ENCODE data around the gene IQGAP3. TPM values are rescaled to one million over a fixed set of nuclear protein-coding genes. Genes with fewer than 3 reads are reported as not detected.
A peak's percentile ranks its signal among the peaks of the same experiment; 100 is the strongest.

Gene IQGAP3
- total RNA-seq, 1 donor from 2014 or later, result 0.16 TPM

DNA sequence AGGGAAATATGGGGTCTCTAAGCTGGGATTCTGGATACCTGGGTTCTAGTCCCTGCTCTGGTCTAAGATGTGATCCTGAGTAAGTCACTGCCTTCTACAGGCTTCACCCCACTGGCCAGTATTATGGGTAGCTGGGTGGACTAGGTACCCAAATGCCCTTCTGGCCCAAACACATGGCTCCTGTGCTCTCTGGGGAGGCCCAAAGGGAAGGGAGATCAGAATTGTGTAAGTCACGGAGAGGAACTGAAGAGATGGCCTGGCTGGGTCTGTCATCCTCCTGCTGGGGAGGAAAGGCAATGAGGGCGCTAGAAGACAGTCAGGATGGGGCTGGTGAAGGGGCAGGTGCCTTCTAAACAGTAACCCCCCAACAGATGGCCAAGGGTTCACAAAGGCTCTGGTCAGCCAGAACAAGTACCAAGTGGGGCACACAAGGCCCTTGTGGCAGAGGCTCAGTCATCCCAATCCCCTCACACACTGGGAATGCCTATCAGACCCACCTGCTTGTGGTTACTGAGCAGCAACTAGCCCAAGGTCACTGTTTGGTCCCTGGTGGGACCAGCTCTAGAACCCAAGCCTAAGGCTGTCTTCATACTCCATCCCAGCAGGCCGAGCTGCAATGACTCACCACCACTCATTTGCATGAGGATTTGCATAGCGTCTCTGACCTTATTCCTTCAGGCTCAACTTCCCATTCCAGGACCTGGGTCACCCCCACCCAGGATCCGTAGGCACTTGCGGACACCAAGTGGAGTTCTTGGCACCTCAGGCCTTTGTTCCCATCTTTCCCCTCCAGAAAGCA lies 81.0 kb downstream of the IQGAP3 start:
- DNase-seq (ENCODE audit: low spot score), result no peak
- intact Hi-C loops (cut with DNase I), result no loop called here

DNA sequence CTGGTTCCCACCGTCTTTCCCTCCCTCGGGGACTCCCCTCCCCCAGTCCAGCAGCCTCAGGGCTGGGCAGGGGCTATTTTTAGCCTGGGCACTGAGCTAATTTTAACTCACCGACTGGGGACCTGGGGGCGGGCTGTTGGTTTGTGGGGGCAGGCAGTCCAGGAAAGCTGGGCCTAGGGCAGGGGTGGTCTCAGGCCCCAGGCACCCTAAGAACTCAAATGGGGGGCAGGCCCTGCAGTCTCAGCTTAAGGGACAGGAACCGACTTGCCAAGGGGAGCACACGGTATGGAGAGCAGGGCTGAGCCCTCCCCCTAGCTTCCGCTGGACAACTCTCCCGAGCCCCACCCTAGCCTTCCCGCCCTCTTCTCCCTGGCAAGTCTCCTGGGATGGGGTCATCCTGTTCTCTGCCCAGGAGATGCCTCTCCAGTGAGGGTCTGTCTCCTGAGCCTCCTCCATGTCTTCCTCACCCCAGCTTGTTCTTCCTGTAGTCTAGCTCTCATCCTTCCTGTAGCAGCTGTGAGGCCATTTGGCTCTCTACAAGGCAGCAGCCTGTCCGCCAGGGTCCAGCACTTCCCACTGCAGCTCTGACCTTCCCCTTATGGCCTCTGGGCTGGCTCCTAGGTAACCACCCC lies 81.8 kb downstream of the IQGAP3 start:
- intact Hi-C loops (cut with DNase I), result no loop called here
- peak; percentile 84 for DNase-seq (ENCODE audit: low spot score)

DNA sequence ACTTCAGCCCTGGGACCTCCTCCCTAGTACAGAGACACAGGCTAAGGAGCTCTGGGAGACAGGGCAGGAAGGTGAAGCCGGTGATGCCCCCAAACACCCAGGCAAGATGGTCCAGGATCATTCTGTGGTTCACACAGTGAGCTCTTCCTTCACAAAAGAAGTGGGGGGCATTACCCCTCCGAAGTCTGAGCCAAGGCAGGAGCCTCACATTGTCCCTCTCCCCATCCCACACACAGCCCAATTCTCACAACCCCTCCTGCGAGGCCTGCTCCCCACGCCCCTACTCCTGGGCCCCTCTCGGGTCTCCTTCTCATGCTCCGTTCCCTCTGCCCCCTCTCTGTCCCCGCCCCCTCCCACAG lies 82.5 kb downstream of the IQGAP3 start:
- no peak for DNase-seq (ENCODE audit: low spot score)
- intact Hi-C loops (cut with DNase I), result no loop called here

DNA sequence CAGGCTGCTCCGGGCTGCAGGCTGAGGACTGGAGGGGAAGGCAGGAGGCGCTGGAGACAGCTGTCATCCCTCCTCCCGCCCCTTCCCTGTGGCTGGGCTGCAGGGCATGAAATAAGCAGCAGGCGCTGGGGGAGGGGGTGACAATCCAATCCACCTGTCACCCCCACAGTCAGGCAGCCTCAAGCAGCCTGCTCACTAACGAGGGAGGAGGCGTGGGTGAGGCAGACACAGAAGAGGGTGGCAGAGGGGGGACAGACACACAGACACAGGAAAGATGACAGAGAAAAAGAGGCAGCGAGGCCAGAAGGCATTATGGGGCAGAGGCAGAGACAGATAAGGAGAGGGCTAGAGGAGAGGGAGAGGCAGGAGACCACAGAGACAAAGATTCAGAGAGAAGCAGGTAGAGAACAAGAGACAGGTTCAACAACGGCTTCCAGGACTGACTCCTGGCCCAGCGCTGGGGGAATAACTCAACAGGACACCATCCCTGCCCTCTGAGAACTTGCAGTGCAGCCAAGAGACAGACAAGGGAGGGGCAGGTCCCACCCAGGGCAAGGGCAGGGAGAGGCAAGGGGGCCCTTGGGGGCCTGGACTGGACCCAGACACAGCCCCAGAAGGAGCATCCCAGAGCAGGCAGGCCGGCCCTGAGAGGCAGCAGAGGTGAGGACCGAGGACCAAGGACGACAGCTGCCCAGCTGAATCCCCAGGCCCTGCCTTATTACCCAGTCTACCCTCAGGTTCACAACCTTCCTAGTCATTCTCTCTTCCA lies 83.0 kb downstream of the IQGAP3 start:
- intact Hi-C loops (cut with DNase I), result no loop called here
- DNase-seq (ENCODE audit: low spot score), result peak; percentile 84

DNA sequence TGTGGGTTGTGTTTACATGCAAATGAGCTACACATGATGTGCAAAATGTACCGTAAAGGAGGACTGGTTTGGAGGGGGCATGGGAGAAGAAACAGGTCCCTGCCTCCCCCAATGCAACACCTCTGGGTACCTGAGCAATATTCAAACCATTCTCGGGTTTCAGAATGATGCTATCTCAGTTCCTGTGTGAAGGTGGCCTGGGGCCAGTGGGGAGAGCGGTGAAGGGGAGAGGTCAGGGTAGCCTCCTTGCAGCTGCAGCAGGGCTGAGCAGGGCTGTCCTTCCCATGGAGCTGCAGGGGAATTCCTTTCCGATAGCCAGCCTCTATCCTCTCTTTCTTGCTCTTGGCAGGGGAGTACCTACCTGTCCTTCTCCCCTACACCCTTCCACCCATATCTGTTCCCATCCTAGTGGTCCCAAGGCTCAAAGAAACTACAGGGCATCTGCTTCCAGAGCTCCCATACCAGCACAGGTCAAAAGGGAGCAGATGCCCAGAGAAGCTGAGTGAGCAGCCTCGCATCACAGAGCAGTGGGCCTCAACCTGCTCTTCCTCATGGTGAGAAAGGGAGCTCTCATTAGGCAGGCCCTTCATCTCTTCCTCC lies 83.7 kb downstream of the IQGAP3 start:
- intact Hi-C loops (cut with DNase I), result no loop called here
- no peak for DNase-seq (ENCODE audit: low spot score)

DNA sequence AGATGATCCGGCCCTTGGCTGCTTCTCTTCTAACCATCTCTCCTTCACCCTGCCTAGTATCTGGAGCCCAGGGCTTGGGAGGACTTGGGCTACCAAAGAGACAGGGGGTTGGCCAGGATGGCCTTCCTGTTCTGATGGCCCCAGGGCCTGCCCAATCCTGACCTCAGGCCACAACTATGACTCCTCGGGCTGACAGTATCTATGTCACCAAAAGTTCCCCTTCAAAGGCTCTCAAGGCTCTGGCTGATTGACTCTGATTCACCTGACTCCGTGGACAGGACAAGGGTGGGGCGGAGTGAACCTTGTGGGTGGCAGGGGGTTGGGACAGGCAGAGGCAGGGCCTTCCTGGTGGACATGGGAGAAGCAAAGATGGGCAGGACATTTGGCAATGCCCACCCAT lies 84.5 kb downstream of the IQGAP3 start:
- DNase-seq (ENCODE audit: low spot score), result no peak
- intact Hi-C loops (cut with DNase I), result no loop called here

DNA sequence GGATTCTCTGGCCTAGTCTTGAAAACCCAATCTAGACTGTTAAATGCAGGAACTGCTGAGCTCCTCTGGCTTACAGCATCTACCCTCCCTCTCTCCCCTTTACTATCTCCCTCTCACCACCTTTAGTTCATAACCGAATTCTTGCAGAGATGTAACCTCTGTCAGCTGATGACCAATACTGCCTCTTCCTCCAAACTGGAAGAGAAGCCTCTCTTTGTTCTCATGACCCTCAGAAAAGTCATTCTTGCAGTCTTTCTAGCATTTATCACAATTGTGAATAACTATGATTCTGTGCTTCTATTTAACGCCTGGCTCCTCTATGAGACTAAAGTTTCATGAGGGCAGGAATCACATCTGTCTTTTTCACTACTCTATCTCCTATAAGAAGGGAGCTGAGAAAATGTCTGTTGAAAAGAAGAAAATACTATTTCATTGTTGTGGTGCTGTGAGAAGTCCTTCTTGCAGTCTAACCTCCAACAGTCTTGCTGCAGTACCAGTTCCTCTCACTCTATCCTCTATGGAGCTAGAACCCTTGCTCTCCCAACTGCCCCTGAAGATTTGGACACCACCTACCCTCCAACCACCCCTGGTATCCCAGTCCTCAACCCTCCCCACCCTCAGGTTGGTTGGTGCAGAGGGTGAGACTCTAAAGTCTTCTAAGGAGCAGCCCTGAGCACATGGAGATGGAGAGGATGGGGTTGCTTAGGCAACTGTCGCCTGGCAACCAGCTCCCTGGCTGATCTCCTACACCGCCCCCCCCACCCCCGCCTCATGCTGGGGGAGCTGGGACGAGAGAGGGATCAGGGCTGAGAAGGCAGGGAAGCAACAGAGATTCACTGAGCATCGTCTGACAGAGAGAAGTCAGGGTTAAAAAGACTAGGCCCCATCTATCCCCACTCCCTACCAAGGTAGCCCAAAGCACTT lies 85.7 kb downstream of the IQGAP3 start:
- intact Hi-C loops (cut with DNase I), result no loop called here
- DNase-seq (ENCODE audit: low spot score), result no peak

DNA sequence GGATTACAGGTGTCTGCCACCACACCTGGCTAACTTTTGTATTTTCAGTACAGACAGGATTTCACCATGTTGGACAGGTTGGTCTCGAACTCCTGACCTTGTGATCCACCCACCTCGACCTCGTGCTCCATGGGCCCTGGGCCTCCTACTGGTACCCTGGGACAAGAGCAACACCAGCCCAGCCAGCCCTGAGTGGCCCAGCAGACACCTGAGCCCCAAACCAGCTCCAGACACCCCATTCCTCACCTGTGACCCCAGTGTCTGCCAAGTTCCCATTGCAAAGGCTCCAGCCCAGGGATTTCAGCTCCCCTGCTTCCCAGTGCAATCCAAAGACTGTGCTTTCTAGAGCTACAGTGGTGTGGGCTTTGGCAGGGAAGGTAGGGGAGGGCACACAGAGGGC lies 86.4 kb downstream of the IQGAP3 start:
- intact Hi-C loops (cut with DNase I), result no loop called here
- DNase-seq (ENCODE audit: low spot score), result no peak

DNA sequence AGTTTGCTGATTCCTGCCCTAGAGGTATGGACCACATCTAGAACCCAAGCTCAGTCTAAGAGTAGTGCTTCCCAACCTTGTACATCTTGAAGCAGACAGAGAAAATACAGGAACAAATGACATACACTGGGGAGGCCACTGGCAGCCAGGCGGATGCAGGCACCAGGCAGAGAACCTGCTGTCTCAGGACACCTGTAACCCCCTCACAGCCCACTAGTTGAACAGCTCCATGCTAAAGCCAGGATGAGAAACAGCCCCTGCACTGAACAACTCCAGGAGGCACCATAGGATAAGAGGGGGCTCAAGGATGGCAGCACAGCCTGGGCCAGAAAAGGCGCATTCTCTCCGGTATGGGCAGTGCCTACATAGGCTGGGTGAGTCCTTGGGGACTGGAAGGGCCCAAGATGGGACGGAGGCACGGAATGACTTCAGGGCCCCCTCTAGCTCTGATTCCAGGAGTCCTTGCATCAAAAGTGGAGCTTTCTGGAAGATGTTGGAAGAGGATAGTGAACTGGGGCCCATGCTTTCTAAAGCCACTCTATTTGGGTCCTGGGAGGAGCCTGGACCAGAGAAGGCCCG lies 87.8 kb downstream of the IQGAP3 start:
- intact Hi-C loops (cut with DNase I), result no loop called here
- DNase-seq (ENCODE audit: low spot score), result no peak

DNA sequence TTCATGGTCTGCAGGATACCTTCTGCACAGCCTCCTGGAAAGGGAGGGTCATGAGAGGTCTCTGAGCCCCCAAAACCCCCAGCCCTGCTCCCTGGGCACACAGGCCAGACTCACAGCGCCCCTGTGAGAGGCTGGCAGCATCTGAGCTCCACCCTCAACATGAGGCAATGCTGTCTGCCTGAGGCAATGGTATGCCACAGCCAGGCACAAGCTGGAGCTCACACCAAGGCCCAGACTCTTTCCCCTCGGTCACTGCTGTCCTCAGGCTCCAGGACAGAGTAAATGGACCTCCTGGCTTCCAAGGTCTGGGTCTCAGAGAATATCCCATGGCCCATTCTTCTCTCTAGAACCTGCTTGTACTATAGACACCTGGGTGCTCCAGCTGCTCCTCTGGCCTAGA lies 89.0 kb downstream of the IQGAP3 start:
- intact Hi-C loops (cut with DNase I), result no loop called here
- DNase-seq (ENCODE audit: low spot score), result no peak

DNA sequence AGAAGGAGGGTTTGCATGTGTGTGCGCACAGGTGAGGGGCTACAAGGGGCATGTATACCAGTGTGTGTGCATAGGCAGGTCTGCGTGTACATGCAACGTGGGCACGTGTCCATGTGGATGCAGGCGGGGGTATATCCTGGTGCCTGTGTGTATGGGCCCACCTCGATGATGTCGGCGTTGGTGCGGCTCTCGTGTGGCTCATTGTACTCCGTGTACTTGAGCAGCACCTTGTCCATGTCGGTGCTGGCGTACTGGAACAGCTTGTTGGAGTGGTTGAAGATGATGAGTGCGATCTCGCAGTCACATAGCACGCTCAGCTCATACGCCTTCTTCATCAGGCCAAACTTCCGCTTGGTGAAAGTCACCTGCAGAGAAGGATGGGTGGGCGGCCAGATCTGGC lies 90.1 kb downstream of the IQGAP3 start:
- intact Hi-C loops (cut with DNase I), result no loop called here
- DNase-seq (ENCODE audit: low spot score), result no peak

DNA sequence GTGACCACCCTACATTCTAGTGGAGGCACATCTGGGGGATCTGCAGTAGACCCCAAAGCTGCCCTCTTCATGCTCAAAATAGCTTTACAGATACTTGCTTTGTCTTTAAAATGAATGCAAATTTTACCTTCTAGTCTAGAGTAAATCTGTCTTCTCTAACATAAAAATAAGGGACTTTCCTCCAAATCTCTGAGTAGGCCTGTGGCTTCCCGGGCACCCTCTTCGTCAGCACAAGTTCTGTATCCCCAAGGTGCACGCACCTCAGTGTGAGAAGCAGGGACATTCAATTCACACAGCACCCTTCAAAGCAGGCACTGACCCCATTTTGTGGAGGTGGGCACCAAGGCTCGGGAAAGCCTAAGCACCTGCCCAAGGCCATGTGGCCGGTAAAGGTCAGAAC lies 90.8 kb downstream of the IQGAP3 start:
- DNase-seq (ENCODE audit: low spot score), result no peak
- intact Hi-C loops (cut with DNase I), result no loop called here

DNA sequence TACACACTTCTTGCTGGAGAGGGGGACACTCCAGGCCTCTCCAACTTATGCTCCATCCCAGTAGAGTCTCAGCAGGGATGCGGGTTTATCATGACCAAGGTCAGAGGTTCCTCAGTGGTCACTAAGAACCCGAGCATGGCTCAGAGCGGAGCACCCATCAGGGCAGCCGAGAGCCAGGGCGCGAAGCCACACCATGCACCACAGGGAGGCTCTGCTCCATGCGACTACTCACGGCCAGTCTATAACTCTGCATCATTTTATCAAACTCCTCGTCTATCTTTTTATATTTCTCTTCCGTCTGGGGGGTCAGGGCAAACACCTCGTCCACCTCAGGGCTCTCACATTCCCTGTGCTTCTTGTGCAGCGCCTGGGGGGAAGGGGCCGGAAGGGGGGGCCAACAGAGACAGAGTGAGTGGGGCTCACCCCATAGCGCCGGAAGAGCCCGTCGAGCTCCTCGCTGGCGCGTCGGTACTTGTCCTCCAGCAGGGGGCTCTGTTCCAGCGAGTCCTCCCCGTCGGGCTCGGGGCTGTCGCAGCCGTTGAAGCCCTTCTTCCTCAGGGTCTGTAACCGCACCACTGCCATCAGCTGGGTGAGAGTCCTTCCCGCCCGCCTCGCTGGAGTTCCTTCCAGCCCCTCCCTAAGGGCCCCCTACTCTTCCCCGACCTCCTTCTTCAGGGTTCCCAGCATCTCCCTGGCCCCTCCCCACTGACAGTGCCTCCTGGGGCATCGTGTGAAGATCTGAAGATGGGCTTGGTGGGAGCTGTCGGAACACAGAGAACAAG lies 91.8 kb downstream of the IQGAP3 start:
- intact Hi-C loops (cut with DNase I), result no loop called here

DNA sequence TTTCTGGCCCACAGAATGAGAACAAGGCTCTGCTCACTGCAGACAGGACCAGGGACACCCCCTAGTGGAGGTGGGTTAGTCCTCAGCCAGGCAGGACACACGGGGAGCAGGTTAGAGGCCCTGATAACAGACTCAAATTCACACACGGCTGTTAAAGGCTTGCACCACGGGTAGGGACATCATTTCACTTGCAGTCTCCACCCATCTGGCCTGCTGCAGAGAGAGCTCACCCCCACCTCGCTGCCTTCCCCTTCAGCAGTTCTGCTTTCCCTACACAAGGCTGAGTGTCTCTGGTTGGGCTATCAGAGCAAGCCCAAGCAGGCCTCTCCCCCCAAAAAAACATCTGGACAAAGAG lies 92.4 kb downstream of the IQGAP3 start:
- intact Hi-C loops (cut with DNase I), result no loop called here
- DNase-seq (ENCODE audit: low spot score), result no peak

More for the DNA sequence above, 91.8 kb downstream of the IQGAP3 start:
- peak; percentile 85 for DNase-seq (ENCODE audit: low spot score)

DNA sequence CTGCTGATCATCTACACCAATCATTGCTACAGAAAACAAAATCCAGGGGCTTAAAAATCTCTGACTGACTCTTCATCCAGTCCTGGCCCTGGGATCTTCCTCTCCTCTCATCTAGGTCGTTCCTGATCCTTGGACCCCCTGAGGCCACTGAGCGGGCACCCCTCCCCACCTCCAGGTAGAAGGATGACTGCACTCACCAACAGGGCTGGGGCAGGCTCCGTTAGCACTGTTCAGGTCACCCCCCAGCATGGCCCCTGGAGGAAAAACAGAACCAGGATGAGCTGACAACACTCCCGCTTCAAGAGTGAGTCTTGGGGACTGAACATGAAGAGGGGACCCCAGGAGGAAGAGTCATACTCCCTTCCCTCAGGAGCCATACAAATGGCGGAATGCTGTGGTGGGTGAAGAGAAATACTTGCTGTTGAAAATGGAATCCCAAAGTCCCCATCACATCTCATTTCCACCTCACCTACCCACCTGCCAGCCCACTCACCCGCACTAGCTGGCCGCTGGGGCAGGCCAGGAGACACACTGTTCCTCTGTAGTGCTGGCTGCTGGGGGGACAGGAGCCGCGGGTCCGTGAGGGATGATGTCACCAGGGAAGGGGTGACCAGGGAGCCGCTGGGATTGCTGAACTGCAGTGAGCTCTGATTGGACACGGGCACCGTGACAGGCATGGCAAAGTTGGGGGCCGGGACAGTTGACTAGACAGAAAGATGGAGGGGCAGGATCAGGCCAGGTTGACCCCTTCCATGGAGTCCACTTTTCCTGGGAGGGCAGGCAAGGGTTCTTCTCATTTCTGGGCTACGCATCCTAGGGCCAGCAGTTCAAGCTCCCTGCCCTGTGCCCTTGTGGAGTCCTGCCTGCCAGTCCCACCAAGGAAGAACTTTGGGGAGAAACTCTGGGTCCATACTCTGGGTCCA lies 93.0 kb downstream of the IQGAP3 start:
- DNase-seq (ENCODE audit: low spot score), result no peak
- intact Hi-C loops (cut with DNase I), result no loop called here

DNA sequence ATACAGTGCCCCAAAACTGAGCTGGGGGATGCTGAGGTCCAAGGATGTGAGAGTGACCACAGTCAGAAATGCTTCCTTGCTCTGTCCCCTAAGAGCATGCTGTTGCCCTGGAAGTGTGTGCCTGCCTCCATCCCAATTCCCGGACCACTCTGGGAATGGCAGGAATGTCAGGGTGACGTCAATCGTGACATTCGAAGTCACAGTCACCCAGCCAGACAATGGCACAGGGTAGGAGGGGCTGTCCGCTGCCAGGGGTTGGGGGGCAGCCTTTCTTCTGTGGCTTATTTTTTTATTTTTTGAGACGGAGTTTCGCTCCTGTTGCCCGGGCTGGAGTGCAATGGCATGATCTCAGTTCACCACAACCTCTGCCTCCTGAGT lies 94.1 kb downstream of the IQGAP3 start:
- intact Hi-C loops (cut with DNase I), result no loop called here

DNA sequence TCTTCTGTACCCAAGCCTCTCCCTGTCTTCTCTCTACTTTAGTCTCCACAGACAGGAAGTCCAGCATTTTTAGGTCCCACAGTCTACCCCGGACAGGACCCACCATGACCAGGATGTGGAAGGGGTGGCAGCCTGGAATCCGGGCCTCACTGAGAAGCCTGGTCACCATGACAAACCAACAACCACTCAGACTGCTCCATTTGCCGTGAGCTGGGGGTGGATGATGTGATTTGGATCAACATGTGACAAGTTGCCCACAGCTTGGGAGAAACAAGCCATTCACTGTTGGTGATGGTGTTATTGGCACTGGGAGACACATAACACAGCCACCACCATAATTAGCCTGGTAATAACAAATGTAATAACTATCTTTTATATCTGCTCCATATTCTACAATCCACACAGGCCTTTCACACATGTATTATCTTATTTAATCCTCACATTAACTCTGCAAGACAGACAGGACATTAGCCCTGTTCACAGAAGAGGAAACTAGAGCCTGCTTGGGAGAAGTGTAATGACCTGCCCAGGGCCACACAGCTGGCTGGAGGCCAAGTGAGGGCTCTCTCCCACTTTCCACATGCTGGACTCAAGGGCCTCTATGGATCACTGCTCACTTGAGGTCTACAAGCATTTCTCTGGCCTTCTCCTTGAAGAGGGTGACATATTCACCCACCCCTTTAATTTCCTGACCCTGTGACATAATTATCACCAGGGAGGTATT lies 94.7 kb downstream of the IQGAP3 start:
- intact Hi-C loops (cut with DNase I), result no loop called here
- DNase-seq (ENCODE audit: low spot score), result no peak

More for the DNA sequence above, 94.1 kb downstream of the IQGAP3 start:
- no peak for DNase-seq (ENCODE audit: low spot score)

Data from cardiac septum (tissue), 1 donor.